HS-27A (cell line): Measurements from ENCODE around the gene PPME1.
A peak's percentile ranks its signal among the peaks of the same experiment; 100 is the strongest.

Source experiments
- DNase-seq: peaks from one replicate; pipeline ENCODE4 v3.0.0-alpha.2; 2012; ENCODE audit warnings: low read depth, missing footprints

Gene PPME1

GRCh38 chr11:74282421-74282820 lies 111.3 kb downstream of the PPME1 start:
- DNase-seq = no peak

GRCh38 chr11:74282914-74283371 lies 111.9 kb downstream of the PPME1 start:
- DNase-seq = no peak

GRCh38 chr11:74283580-74284180 lies 112.6 kb downstream of the PPME1 start:
- no peak for DNase-seq

- no peak for DNase-seq
Observed at GRCh38 chr11:74284466-74284865, 113.4 kb downstream of the PPME1 start.

- DNase-seq = peak; percentile 36
Observed at GRCh38 chr11:74288161-74288560, 117.1 kb downstream of the PPME1 start.

- no peak for DNase-seq
Observed at GRCh38 chr11:74288911-74289310, 117.8 kb downstream of the PPME1 start.

- DNase-seq = no peak
Observed at GRCh38 chr11:74297484-74297883, 126.4 kb downstream of the PPME1 start.

GRCh38 chr11:74299015-74299414 lies 127.9 kb downstream of the PPME1 start:
- DNase-seq = no peak
